AG04450 (cell line): ENCODE measurements around the gene DKKL1. TPM values are rescaled to one million over a fixed set of nuclear protein-coding genes. Genes with fewer than 3 reads are reported as not detected.

ENCODE experiments used
- CTCF ChIA-PET: fragments of 300-600, 350-600 bp; formaldehyde crosslinking; extraction: SDS; loops from one replicate; lab custom pipeline; 2022; ENCODE audit warnings: antibody characterized with exemption, inconsistent platforms; lab: Charles Lee
- POLR2A ChIA-PET: fragments of 350-600 bp; formaldehyde crosslinking; extraction: SDS; loops from one replicate; lab custom pipeline; 2021; ENCODE audit warnings: antibody characterized with exemption, inconsistent platforms; lab: Yijun Ruan, JAX
- DNase-seq: peaks from one replicate; pipeline ENCODE4 v3.0.0-alpha.2; 2011; ENCODE audit warnings: low read depth, low spot score
- H3K27ac ChIP-seq: one replicate; pipeline ENCODE4 v1.5.1; 2012; ENCODE audit warnings: low read depth, low read length, control low read depth
- H3K27me3 ChIP-seq: one replicate; pipeline ENCODE4 v1.6.0; 2012; ENCODE audit warnings: low read length; ENCODE audit not compliant: control insufficient read depth, insufficient read depth
- H3K4me3 ChIP-seq: 2 replicates; pipeline ENCODE4 v1.5.1; 2011; ENCODE audit warnings: mild to moderate bottlenecking, low read depth, low read length, control low read depth
- H3K9me3 ChIP-seq: 2 replicates; pipeline ENCODE4 v1.5.1; 2012; ENCODE audit warnings: low read length; ENCODE audit not compliant: control insufficient read depth, insufficient read depth
- CTCF ChIP-seq: IDR thresholded peaks from 2 replicates; pipeline ENCODE4 v1.5.1; 2011; ENCODE audit warnings: low read depth, low read length, control low read depth, inconsistent platforms
- polyA plus RNA-seq: library from polyadenylated mRNA; depleted of rRNA; stranded (reverse); fragments of >200 nt; gene quantifications from 2 replicates; pipeline ENCODE4 v1.2.3, GENCODE V29; 2011

The DKKL1 gene
- polyA plus RNA-seq, 1 experiment, result 0.14 TPM

- Histone ChIP-seq H3K9me3 (peaks cover 2% of the 10 kb centered on the region; the same call in 1 of the 2 replicates), H3K27ac (no peak overlapping the region), H3K27me3 (peaks cover 6% of the 10 kb centered on the region), H3K4me3 (no peak overlapping the region)
- no peak for DNase-seq
- no peak for TF ChIP-seq CTCF
- ChIA-PET POLR2A (interaction anchor here (0.6 kb wide), 1 partner anchor 56 kb away, joined by 5 read pairs; no protein-coding TSS in a partner anchor), CTCF (interaction anchor here (0.6 to 1.5 kb wide), 2 partner anchors 131 to 196 kb away, joined by 4 read pairs; no protein-coding TSS in a partner anchor)
Observed at GRCh38 chr19:49374665-49375434, 11.2 kb downstream of the DKKL1 start.

GRCh38 chr19:49378512-49378911 is 14.8 kb downstream of the DKKL1 start:
- POLR2A ChIA-PET, result no interaction called here
- TF ChIP-seq CTCF, result no peak
- no peak for DNase-seq
- peaks cover 6% of the 10 kb centered on the region for H3K27me3 ChIP-seq
- CTCF ChIA-PET, result no interaction called here
- no peak overlapping the region for H3K27ac ChIP-seq
- H3K4me3 ChIP-seq, result no peak overlapping the region
- H3K9me3 ChIP-seq, result no peaks in the 10 kb centered on the region; the same call in 1 of the 2 replicates

- Histone ChIP-seq H3K4me3 (no peak overlapping the region), H3K27ac (no peak overlapping the region), H3K27me3 (no peaks in the 10 kb centered on the region), H3K9me3 (no peaks in the 10 kb centered on the region; the same call in 1 of the 2 replicates)
- ChIA-PET POLR2A (no interaction called here), CTCF (interaction anchor here (1.2 kb wide), 1 partner anchor 18 kb away, joined by 3 read pairs; no protein-coding TSS in a partner anchor)
- TF ChIP-seq CTCF, result no peak
- DNase-seq, result no peak
Observed at GRCh38 chr19:49380391-49380790, 16.7 kb downstream of the DKKL1 start.

GRCh38 chr19:49382639-49383038 is 19.0 kb downstream of the DKKL1 start:
- Histone ChIP-seq H3K27me3 (no peaks in the 10 kb centered on the region), H3K4me3 (no peak overlapping the region), H3K27ac (no peak overlapping the region), H3K9me3 (no peaks in the 10 kb centered on the region; the same call in 1 of the 2 replicates)
- CTCF ChIA-PET, result interaction anchor here (1.1 kb wide), 1 partner anchor 9 kb away, joined by 4 read pairs; no protein-coding TSS in a partner anchor
- POLR2A ChIA-PET, result no interaction called here
- no peak for TF ChIP-seq CTCF
- no peak for DNase-seq

- TF ChIP-seq CTCF, result no peak
- CTCF ChIA-PET, result interaction anchor here (0.7 kb wide), 1 partner anchor 203 kb away, joined by 3 read pairs; no protein-coding TSS in a partner anchor
Observed at GRCh38 chr19:49383599-49383998, 19.9 kb downstream of the DKKL1 start.

More at GRCh38 chr19:49383599-49383998, 19.9 kb downstream of the DKKL1 start:
- H3K4me3 ChIP-seq, result no peak overlapping the region
- POLR2A ChIA-PET, result no interaction called here
- DNase-seq, result no peak
- H3K27me3 ChIP-seq, result no peaks in the 10 kb centered on the region
- no peak overlapping the region for H3K27ac ChIP-seq
- peaks cover 5% of the 10 kb centered on the region for H3K9me3 ChIP-seq
